H1 (cell line): Measurements from ENCODE around the gene FADD. TPM values are rescaled to one million over a fixed set of nuclear protein-coding genes. Genes with fewer than 3 reads are reported as not detected.

ENCODE experiments used
- CTCF ChIA-PET: fragments of 300-600 bp; sonication (Branson Sonifier 250); formaldehyde crosslinking; loops from one replicate; lab custom pipeline; 2021; ENCODE audit not compliant: partially characterized antibody; lab: Charles Lee
- POLR2A ChIA-PET: fragments of 300-600 bp; sonication (Branson Sonifier 250); formaldehyde crosslinking; loops from one replicate; lab custom pipeline; 2021; ENCODE audit warnings: inconsistent platforms; ENCODE audit not compliant: partially characterized antibody; lab: Charles Lee
- DNase-seq, 2 experiments: peaks; one replicate each; pipeline versions ENCODE4 v3.0.0 to v3.0.0-alpha.2; 2010 to 2022; ENCODE audit warnings: low spot score in 2 of 2, low read depth in 1 of 2, mixed read lengths in 1 of 2
- FAIRE-seq: peaks from 2 replicates; lab custom pipeline; 2011; peaks lifted over from hg19 to GRCh38; lab: Jason Lieb, UNC
- H2AFZ ChIP-seq: 2 replicates; pipeline ENCODE4 v1.8.1; 2012; ENCODE audit warnings: low read length, inconsistent platforms
- H2AK5ac ChIP-seq: 2 replicates; pipeline ENCODE4 v1.6.1; 2013; ENCODE audit warnings: low read depth, low read length
- H2BK120ac ChIP-seq: replicated peaks from 2 replicates; pipeline ENCODE3; 2013; ENCODE audit warnings: low read depth, low read length, inconsistent platforms
- H2BK12ac ChIP-seq: 2 replicates; pipeline ENCODE4 v1.6.1; 2013; ENCODE audit warnings: low read depth, low read length
- H2BK15ac ChIP-seq: 2 replicates; pipeline ENCODE4 v1.6.1; 2013; ENCODE audit warnings: low read length
- H2BK20ac ChIP-seq: 2 replicates; pipeline ENCODE4 v1.6.1; 2013; ENCODE audit warnings: low read length
- H2BK5ac ChIP-seq: 2 replicates; pipeline ENCODE4 v1.6.1; 2013; ENCODE audit warnings: low read depth, low read length
- H3K14ac ChIP-seq: 2 replicates; pipeline ENCODE4 v1.6.1; 2013; ENCODE audit warnings: inconsistent platforms; ENCODE audit not compliant: insufficient read length
- H3K18ac ChIP-seq: 2 replicates; pipeline ENCODE4 v1.6.1; 2013; ENCODE audit warnings: low read length; ENCODE audit errors: extremely low read depth
- H3K23ac ChIP-seq: 2 replicates; pipeline ENCODE4 v1.6.1; 2013; ENCODE audit warnings: inconsistent platforms; ENCODE audit not compliant: insufficient read length
- H3K23me2 ChIP-seq: 2 replicates; pipeline ENCODE4 v1.6.1; 2013; ENCODE audit warnings: low read depth, low read length
- H3K27ac ChIP-seq: 2 replicates; pipeline ENCODE4 v1.6.1; 2011; ENCODE audit warnings: low read depth, low read length, inconsistent platforms
- H3K27me3 ChIP-seq, 4 experiments: replicated peaks in 1 of 4; 1 replicate in 1 of 4; 2 replicates in 3 of 4; pipeline versions ENCODE4 v1.6.1 to v1.8.1; 2011 to 2013; ENCODE audit warnings: low read length in 3 of 4, mild to moderate bottlenecking in 3 of 4, inconsistent platforms in 2 of 4, mixed read lengths in 2 of 4, moderate library complexity in 1 of 4; ENCODE audit not compliant: control insufficient read depth in 3 of 4, insufficient read depth in 3 of 4; ENCODE audit errors: extremely low read depth in 1 of 4
- H3K36me3 ChIP-seq, 4 experiments: 2 replicates each; pipeline versions ENCODE4 v1.6.1 to v1.8.1; 2011 to 2013; ENCODE audit warnings: mild to moderate bottlenecking in 4 of 4, low read length in 3 of 4, moderate library complexity in 2 of 4, control low read depth in 1 of 4, inconsistent platforms in 1 of 4; ENCODE audit not compliant: insufficient read depth in 4 of 4, control insufficient read depth in 2 of 4
- H3K4ac ChIP-seq: replicated peaks from 2 replicates; pipeline ENCODE3; 2013; ENCODE audit warnings: low read length, low read depth, mixed read lengths, inconsistent platforms; ENCODE audit not compliant: insufficient read length
- H3K4me1 ChIP-seq, 4 experiments: replicated peaks in 1 of 4; 1 replicate in 1 of 4; 2 replicates in 3 of 4; pipeline versions ENCODE4 v1.6.1 to v1.8.1; 2011 to 2013; ENCODE audit warnings: low read length in 3 of 4, inconsistent platforms in 2 of 4, mixed read lengths in 1 of 4; ENCODE audit not compliant: insufficient read depth in 4 of 4, control insufficient read depth in 3 of 4
- H3K4me2 ChIP-seq, 2 experiments: 2 replicates each; pipeline versions ENCODE4 v1.6.1 to v1.8.1; 2011 to 2013; ENCODE audit warnings: low read depth in 2 of 2, low read length in 2 of 2, control low read depth in 1 of 2, inconsistent platforms in 1 of 2, mild to moderate bottlenecking in 1 of 2; ENCODE audit not compliant: insufficient read depth in 1 of 2
- H3K4me3 ChIP-seq, 4 experiments: fragments of 200-600, 300-600 bp in 1 of 4; sonication (generic), shearing (Covaris generic), sonication (Bioruptor Twin) in 1 of 4; 2 replicates each; pipeline versions ENCODE4 v1.5.1 to v1.8.1; 2011 to 2016; ENCODE audit warnings: low read length in 4 of 4, low read depth in 3 of 4, control low read depth in 2 of 4, inconsistent platforms in 2 of 4, mild to moderate bottlenecking in 2 of 4, mixed read lengths in 1 of 4, moderate library complexity in 1 of 4; ENCODE audit not compliant: insufficient read depth in 2 of 4; ENCODE audit errors: extremely low read depth in 1 of 4
- H3K56ac ChIP-seq: replicated peaks from 2 replicates; pipeline ENCODE3; 2013; ENCODE audit warnings: low read depth, mild to moderate bottlenecking, mixed read lengths, low read length, inconsistent platforms; ENCODE audit not compliant: insufficient read length
- H3K79me1 ChIP-seq: 2 replicates; pipeline ENCODE4 v1.6.1; 2013; ENCODE audit warnings: low read depth, low read length, control low read depth
- H3K79me2 ChIP-seq, 2 experiments: 2 replicates each; pipeline versions ENCODE4 v1.6.1 to v1.8.1; 2012 to 2013; ENCODE audit warnings: low read length in 2 of 2, mild to moderate bottlenecking in 2 of 2, inconsistent platforms in 1 of 2; ENCODE audit not compliant: insufficient read depth in 2 of 2, control insufficient read depth in 1 of 2
- H3K9ac ChIP-seq, 4 experiments: replicated peaks in 1 of 4; 1 replicate in 1 of 4; 2 replicates in 3 of 4; pipeline versions ENCODE4 v1.6.1 to v1.8.1; 2011 to 2013; ENCODE audit warnings: low read depth in 3 of 4, low read length in 3 of 4, control low read depth in 2 of 4, mild to moderate bottlenecking in 2 of 4, moderate library complexity in 2 of 4, inconsistent platforms in 1 of 4; ENCODE audit errors: extremely low read depth in 1 of 4
- H3K9me3 ChIP-seq, 2 experiments: 2 replicates each; pipeline versions ENCODE4 v1.6.1 to v1.8.1; 2012 to 2013; ENCODE audit warnings: mild to moderate bottlenecking in 2 of 2, moderate library complexity in 2 of 2, control low read depth in 1 of 2, inconsistent platforms in 1 of 2, low read depth in 1 of 2, low read length in 1 of 2, mixed read lengths in 1 of 2; ENCODE audit not compliant: insufficient read depth in 2 of 2
- H4K20me1 ChIP-seq, 2 experiments: replicated peaks in 1 of 2; 2 replicates each; pipeline versions ENCODE3 to v1.8.1; 2011 to 2013; ENCODE audit warnings: inconsistent platforms in 2 of 2, low read length in 2 of 2, mild to moderate bottlenecking in 1 of 2; ENCODE audit not compliant: insufficient read depth in 2 of 2, control insufficient read depth in 1 of 2
- H4K5ac ChIP-seq: 2 replicates; pipeline ENCODE4 v1.6.1; 2013; ENCODE audit warnings: low read length, low read depth, mixed read lengths, inconsistent platforms; ENCODE audit not compliant: insufficient read length
- H4K8ac ChIP-seq: 2 replicates; pipeline ENCODE4 v1.8.0; 2013; ENCODE audit warnings: mild to moderate bottlenecking, moderate library complexity, low read length, inconsistent platforms; ENCODE audit not compliant: insufficient read depth; ENCODE audit errors: extremely low read depth
- H4K91ac ChIP-seq: replicated peaks from 2 replicates; pipeline ENCODE3; 2013; ENCODE audit warnings: low read length, mixed read lengths, inconsistent platforms; ENCODE audit not compliant: insufficient read length
- BRCA1 ChIP-seq: IDR thresholded peaks from 2 replicates; pipeline ENCODE4 v1.6.1; 2012; ENCODE audit warnings: low read depth, low read length, improper control_type of control experiment
- SRF ChIP-seq: IDR thresholded peaks from 2 replicates; pipeline ENCODE4 v1.6.1; 2011; ENCODE audit warnings: mild to moderate bottlenecking, low read depth, low read length, moderate library complexity
- WGBS, 2 experiments: shearing (Covaris generic) in 1 of 2; methylation state at CpG; one replicate each; pipeline versions ENCODE4 v1.1.6 to v1.1.7; 2013 to 2015; ENCODE audit warnings: low lambda C conversion rate in 2 of 2, mixed read lengths in 2 of 2, inconsistent platforms in 1 of 2, low coverage in 1 of 2, missing lambda C conversion rate in 1 of 2; ENCODE audit not compliant: insufficient replicate concordance in 2 of 2, insufficient coverage in 1 of 2, insufficient read length in 1 of 2; ENCODE audit errors: extremely low coverage in 1 of 2, missing lambda C conversion rate in 1 of 2; 5-methylcytosine and 5-hydroxymethylcytosine counted together
- polyA plus RNA-seq, 7 experiments: library from polyadenylated mRNA; depleted of rRNA in 3 of 7; stranded (reverse) in 5 of 7; unstranded in 2 of 7; fragments of >200 nt in 5 of 7; fragments of 200-250 nt in 2 of 7; gene quantifications; 1 replicate in 5 of 7; 2 replicates in 1 of 7; 4 replicates in 1 of 7; pipeline versions ENCODE4 v1.2.1 to v1.2.3, GENCODE V29; 2011 to 2013; ENCODE audit warnings: missing spikeins in 2 of 7, mixed read lengths in 2 of 7
- total RNA-seq: library from RNA; stranded (reverse); fragmentation: NEBNext Ultra II Directional; extraction: Animal tissue kit (Norgen Biotek cat#: 25700); gene quantifications from 2 replicates; pipeline ENCODE4 v1.2.1, GENCODE V29; 2021

FADD gene
- total and polyA plus RNA-seq, 2 of the 8 experiments (the other 6 are each of a cell fraction or from before 2014, with no cell fraction given): 29.0 to 43.9 TPM

DNA sequence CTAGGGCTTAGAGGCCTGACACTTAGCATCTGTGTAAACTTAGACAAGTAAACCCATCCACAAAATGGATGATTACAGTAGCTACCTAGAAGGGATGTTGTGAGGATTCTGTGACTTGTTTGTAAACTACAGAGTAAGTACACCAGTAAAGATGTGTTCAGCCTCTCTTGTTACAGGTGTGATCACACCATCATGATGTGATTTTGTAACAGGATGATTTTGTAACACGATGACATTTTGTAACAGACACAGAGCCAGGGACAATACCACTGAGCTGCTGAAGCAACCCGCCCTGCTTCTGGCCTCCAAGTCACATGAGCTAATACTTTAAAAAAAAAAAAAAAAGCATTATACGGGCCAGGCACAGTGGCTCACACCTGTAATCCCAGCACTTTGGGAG lies 17.0 kb downstream of the FADD start:
- H3K18ac ChIP-seq: no peak overlapping the region
- H4K20me1 ChIP-seq: no peaks in the 10 kb centered on the region
- H3K4me1 ChIP-seq: peaks cover 0 to 2% (median 1%) of the 10 kb centered on the region in 4 experiments; a peak in 3 of 7 replicates
- no peaks in the 10 kb centered on the region for H3K36me3 ChIP-seq
- no peaks in the 10 kb centered on the region for H3K79me2 ChIP-seq
- FAIRE-seq (no peak), DNase-seq (no peak)
- H2BK20ac ChIP-seq: no peak overlapping the region
- 0 out of 2 replicates have a peak overlapping the region, but pooled peaks have one; percentile 64 for H2BK12ac ChIP-seq
- H3K4me3 ChIP-seq: no peak overlapping the region
- no peak overlapping the region for H4K8ac ChIP-seq
- no peak overlapping the region for H3K23ac ChIP-seq
- H3K9ac ChIP-seq: no peak overlapping the region
- CTCF ChIA-PET: interaction anchor here (1.3 kb wide), 1 partner anchor 138 kb away, joined by 4 read pairs; no protein-coding TSS in a partner anchor
- H2BK5ac ChIP-seq: peak overlapping the region; percentile 40; the same call in 1 of the 2 replicates
- no peak overlapping the region for H3K27ac ChIP-seq
- no peaks in the 10 kb centered on the region for H3K23me2 ChIP-seq
- no peak overlapping the region for H3K14ac ChIP-seq
- H4K91ac ChIP-seq: peak overlapping the region; percentile 36
- no peaks in the 10 kb centered on the region for H3K9me3 ChIP-seq
- H3K56ac ChIP-seq: no peak overlapping the region
- no peak overlapping the region for H2AK5ac ChIP-seq
- H3K4ac ChIP-seq: no peak overlapping the region
- no peak for TF ChIP-seq SRF
- no peak for TF ChIP-seq BRCA1
- 97% methylated on average over 2 of the region's 3 CpGs; no CpG with 5 or more reads in 1 of the 2 experiments for WGBS, 2 experiments
- H3K79me1 ChIP-seq: no peaks in the 10 kb centered on the region
- no peak overlapping the region for H2BK15ac ChIP-seq
- POLR2A ChIA-PET: no interaction called here
- H4K5ac ChIP-seq: no peak overlapping the region
- H2BK120ac ChIP-seq: peak overlapping the region; percentile 29
- H3K27me3 ChIP-seq: no peaks in the 10 kb centered on the region
- H3K4me2 ChIP-seq: no peak overlapping the region
- no peak overlapping the region for H2AFZ ChIP-seq
